DOHH2 (cell line): Measurements from ENCODE around the gene ADGRG2.

Experiments
- EZH2phosphoT487 ChIP-seq: fragments of 200-600 bp; sonication (generic); IDR thresholded peaks from 2 replicates; pipeline ENCODE4 v1.6.1; 2017; ENCODE audit warnings: borderline replicate concordance, mild to moderate bottlenecking, antibody characterized with exemption, low read length, moderate library complexity, mixed read lengths
- TF ChIP-seq, protein P1 (sequence below): fragments of 200-600 bp; sonication (generic); IDR thresholded peaks from one replicate; pipeline ENCODE4 v1.5.1; 2014; ENCODE audit warnings: antibody characterized with exemption, mild to moderate bottlenecking, low read depth, low read length; ENCODE audit not compliant: poor library complexity, severe bottlenecking

GRCh38 chrX:18964026-18964425 is 158.2 kb downstream of the ADGRG2 start:
- TF ChIP-seq, protein P1, sequence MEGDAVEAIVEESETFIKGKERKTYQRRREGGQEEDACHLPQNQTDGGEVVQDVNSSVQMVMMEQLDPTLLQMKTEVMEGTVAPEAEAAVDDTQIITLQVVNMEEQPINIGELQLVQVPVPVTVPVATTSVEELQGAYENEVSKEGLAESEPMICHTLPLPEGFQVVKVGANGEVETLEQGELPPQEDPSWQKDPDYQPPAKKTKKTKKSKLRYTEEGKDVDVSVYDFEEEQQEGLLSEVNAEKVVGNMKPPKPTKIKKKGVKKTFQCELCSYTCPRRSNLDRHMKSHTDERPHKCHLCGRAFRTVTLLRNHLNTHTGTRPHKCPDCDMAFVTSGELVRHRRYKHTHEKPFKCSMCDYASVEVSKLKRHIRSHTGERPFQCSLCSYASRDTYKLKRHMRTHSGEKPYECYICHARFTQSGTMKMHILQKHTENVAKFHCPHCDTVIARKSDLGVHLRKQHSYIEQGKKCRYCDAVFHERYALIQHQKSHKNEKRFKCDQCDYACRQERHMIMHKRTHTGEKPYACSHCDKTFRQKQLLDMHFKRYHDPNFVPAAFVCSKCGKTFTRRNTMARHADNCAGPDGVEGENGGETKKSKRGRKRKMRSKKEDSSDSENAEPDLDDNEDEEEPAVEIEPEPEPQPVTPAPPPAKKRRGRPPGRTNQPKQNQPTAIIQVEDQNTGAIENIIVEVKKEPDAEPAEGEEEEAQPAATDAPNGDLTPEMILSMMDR: no peak
- no peak for TF ChIP-seq EZH2phosphoT487
